Neural progenitor cell (in vitro differentiated cells): ENCODE results near the gene SSUH2. TPM values are rescaled to one million over a fixed set of nuclear protein-coding genes. Genes with fewer than 3 reads are reported as not detected.

Experiments
- DNase-seq: peaks from one replicate; pipeline ENCODE4 v3.0.0-alpha.2; 2016; ENCODE audit warnings: low spot score
- H2AFZ ChIP-seq: fragments of 200-600 bp; sonication (generic); replicated peaks from 2 replicates; pipeline ENCODE4 v1.6.1; 2016; ENCODE audit warnings: antibody characterized with exemption
- H3F3A ChIP-seq: fragments of 200-600 bp; sonication (generic); 2 replicates; pipeline ENCODE4 v1.6.1; 2016; ENCODE audit warnings: antibody characterized with exemption, low read depth
- H3K27ac ChIP-seq: fragments of 200-600 bp; sonication (generic); 2 replicates; pipeline ENCODE4 v1.5.1; 2016; ENCODE audit warnings: mild to moderate bottlenecking
- H3K27me3 ChIP-seq: fragments of 200-600 bp; sonication (generic); 2 replicates; pipeline ENCODE4 v1.6.1; 2016; ENCODE audit warnings: mild to moderate bottlenecking, moderate library complexity
- H3K36me3 ChIP-seq: fragments of 200-600 bp; sonication (generic); 2 replicates; pipeline ENCODE4 v1.5.1; 2016
- H3K4me1 ChIP-seq: fragments of 200-600 bp; sonication (generic); 2 replicates; pipeline ENCODE4 v1.6.1; 2016; ENCODE audit warnings: mixed run types
- H3K4me2 ChIP-seq: fragments of 200-600 bp; sonication (generic); 2 replicates; pipeline ENCODE4 v1.6.1; 2016
- H3K4me3 ChIP-seq: fragments of 200-600 bp; sonication (generic); 2 replicates; pipeline ENCODE4 v1.5.1; 2016
- H3K79me2 ChIP-seq: fragments of 200-600 bp; sonication (generic); 2 replicates; pipeline ENCODE4 v1.6.1; 2016; ENCODE audit warnings: low read depth
- H3K9ac ChIP-seq: fragments of 200-600 bp; sonication (generic); 2 replicates; pipeline ENCODE4 v1.6.1; 2016
- H3K9me3 ChIP-seq: fragments of 200-600 bp; sonication (generic); 2 replicates; pipeline ENCODE4 v1.5.1; 2016; ENCODE audit warnings: low read depth
- H4K20me1 ChIP-seq: fragments of 200-600 bp; sonication (generic); 2 replicates; pipeline ENCODE4 v1.6.1; 2016; ENCODE audit warnings: low read depth
- H3K27ac Mint-ChIP-seq: 3 replicates; pipeline ENCODE4 v1.8.0; 2021; ENCODE audit warnings: mixed read lengths
- H3K27me3 Mint-ChIP-seq: 2 replicates; pipeline ENCODE4 v1.8.0; 2022; ENCODE audit warnings: low read depth, mild to moderate bottlenecking, inconsistent platforms, moderate library complexity, mixed read lengths; ENCODE audit not compliant: insufficient read depth
- H3K36me3 Mint-ChIP-seq: 3 replicates; pipeline ENCODE4 v1.8.0; 2021; ENCODE audit warnings: mixed read lengths
- H3K4me1 Mint-ChIP-seq: 3 replicates; pipeline ENCODE4 v1.8.0; 2021; ENCODE audit warnings: mixed read lengths
- H3K4me3 Mint-ChIP-seq: 3 replicates; pipeline ENCODE4 v1.8.0; 2021; ENCODE audit warnings: mild to moderate bottlenecking, moderate library complexity, mixed read lengths
- H3K9me3 Mint-ChIP-seq: 3 replicates; pipeline ENCODE4 v1.8.0; 2020; ENCODE audit warnings: mixed read lengths
- EZH2 ChIP-seq: fragments of 200-600 bp; sonication (generic); IDR thresholded peaks from 2 replicates; pipeline ENCODE4 v1.6.1; 2017; ENCODE audit warnings: antibody characterized with exemption, mild to moderate bottlenecking, moderate library complexity
- EZH2phosphoT487 ChIP-seq: fragments of 200-600 bp; sonication (generic); IDR thresholded peaks from 2 replicates; pipeline ENCODE4 v1.6.1; 2017; ENCODE audit warnings: antibody characterized with exemption
- total RNA-seq: library from RNA; depleted of rRNA; stranded (reverse); fragments of >200 nt; gene quantifications from 2 replicates; pipeline ENCODE4 v1.2.3, GENCODE V29; 2015; ENCODE audit warnings: low replicate concordance
- TF ChIP-seq, protein P1 (sequence below): fragments of 200-600 bp; sonication (generic); IDR thresholded peaks from 2 replicates; pipeline ENCODE4 v1.5.1; 2017; ENCODE audit warnings: antibody characterized with exemption, mild to moderate bottlenecking

SSUH2 gene
- total RNA-seq, 1 donor from 2014 or later = 0.37 TPM

DNA sequence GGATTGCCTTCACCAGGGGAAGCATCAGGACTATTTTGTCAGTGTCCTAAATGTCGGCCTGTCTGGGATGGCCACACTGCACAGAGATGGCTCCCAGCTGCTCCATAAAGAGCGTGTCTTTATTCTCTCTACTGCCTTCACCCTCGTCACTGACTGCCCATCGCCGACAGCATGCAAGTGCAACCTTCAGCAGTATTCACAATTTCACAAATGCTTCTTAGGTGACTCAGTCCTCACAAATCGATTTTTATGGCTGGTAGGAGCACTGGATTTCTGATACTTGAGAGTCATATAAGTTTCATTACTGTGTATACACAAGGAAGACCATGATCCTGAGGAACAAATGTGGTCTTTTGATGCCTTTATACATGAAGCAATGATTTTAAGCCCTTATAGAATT is 1.1 kb upstream of the SSUH2 start:
- H3K79me2 ChIP-seq = no peaks in the 10 kb centered on the region
- H3K27me3 ChIP-seq = no peaks in the 10 kb centered on the region
- Mint-ChIP-seq H3K27ac (no peak overlapping the region), H3K27me3 (peaks cover 8% of the 10 kb centered on the region), H3K9me3 (no peaks in the 10 kb centered on the region), H3K4me1 (peaks cover 19% of the 10 kb centered on the region), H3K36me3 (no peaks in the 10 kb centered on the region), H3K4me3 (no peak overlapping the region)
- no peaks in the 10 kb centered on the region for H4K20me1 ChIP-seq
- TF ChIP-seq EZH2phosphoT487 (no peak), EZH2 (no peak)
- TF ChIP-seq, protein P1, sequence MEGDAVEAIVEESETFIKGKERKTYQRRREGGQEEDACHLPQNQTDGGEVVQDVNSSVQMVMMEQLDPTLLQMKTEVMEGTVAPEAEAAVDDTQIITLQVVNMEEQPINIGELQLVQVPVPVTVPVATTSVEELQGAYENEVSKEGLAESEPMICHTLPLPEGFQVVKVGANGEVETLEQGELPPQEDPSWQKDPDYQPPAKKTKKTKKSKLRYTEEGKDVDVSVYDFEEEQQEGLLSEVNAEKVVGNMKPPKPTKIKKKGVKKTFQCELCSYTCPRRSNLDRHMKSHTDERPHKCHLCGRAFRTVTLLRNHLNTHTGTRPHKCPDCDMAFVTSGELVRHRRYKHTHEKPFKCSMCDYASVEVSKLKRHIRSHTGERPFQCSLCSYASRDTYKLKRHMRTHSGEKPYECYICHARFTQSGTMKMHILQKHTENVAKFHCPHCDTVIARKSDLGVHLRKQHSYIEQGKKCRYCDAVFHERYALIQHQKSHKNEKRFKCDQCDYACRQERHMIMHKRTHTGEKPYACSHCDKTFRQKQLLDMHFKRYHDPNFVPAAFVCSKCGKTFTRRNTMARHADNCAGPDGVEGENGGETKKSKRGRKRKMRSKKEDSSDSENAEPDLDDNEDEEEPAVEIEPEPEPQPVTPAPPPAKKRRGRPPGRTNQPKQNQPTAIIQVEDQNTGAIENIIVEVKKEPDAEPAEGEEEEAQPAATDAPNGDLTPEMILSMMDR = no peak
- H3K27ac ChIP-seq = no peak overlapping the region
- H3K9ac ChIP-seq = no peak overlapping the region
- no peak for DNase-seq
- H3K9me3 ChIP-seq = no peaks in the 10 kb centered on the region
- H3F3A ChIP-seq = no peaks in the 10 kb centered on the region
- H3K4me2 ChIP-seq = no peak overlapping the region
- no peaks in the 10 kb centered on the region for H3K4me1 ChIP-seq
- H3K4me3 ChIP-seq = no peak overlapping the region
- H3K36me3 ChIP-seq = no peaks in the 10 kb centered on the region
- no peak overlapping the region for H2AFZ ChIP-seq

DNA sequence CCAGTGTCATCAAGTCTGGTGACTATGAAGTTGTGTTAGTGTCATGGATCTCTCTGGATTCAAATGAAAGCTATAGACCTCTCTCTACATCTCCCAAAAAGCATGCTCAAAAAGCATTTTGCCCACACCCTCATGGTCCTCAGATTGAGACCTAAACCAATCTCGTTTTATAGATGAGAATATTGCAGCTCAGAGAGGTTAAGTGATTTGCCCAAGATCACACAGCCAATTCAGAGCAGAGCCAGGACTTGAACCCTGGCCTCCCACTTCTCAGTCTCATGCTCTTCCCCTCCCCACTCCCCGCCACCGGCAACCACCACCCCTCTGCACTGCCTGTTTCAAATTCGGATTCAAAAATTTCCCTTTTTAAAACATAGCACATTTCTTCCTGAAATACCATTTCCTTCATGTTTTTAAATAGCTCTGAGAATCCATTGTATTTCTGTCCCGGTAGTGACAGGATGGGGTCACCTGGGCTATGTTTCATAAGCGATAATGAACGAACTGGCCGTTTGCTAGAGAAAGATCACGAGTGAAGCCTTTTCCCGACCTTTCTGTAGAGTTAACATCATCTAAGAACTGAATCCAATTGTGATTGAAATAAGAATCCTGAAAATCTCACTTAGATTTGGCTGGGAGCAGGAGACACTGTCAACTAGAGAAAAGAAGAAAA is 769 bp downstream of the SSUH2 start:
- Mint-ChIP-seq H3K27ac (no peak overlapping the region), H3K9me3 (no peaks in the 10 kb centered on the region), H3K36me3 (no peaks in the 10 kb centered on the region), H3K4me1 (peaks cover 19% of the 10 kb centered on the region), H3K27me3 (peaks cover 4% of the 10 kb centered on the region), H3K4me3 (no peak overlapping the region)
- Histone ChIP-seq H3K9ac (no peak overlapping the region), H3K4me3 (no peak overlapping the region), H4K20me1 (no peaks in the 10 kb centered on the region), H3K4me2 (no peak overlapping the region), H3K9me3 (no peaks in the 10 kb centered on the region), H3K4me1 (peaks cover 11% of the 10 kb centered on the region), H3K27me3 (no peaks in the 10 kb centered on the region), H3K36me3 (no peaks in the 10 kb centered on the region), H3F3A (no peaks in the 10 kb centered on the region), H2AFZ (no peak overlapping the region), H3K79me2 (no peaks in the 10 kb centered on the region), H3K27ac (no peak overlapping the region)
- no peak for DNase-seq
- TF ChIP-seq EZH2phosphoT487 = no peak
- no peak for TF ChIP-seq EZH2
- TF ChIP-seq, protein P1 = no peak

DNA sequence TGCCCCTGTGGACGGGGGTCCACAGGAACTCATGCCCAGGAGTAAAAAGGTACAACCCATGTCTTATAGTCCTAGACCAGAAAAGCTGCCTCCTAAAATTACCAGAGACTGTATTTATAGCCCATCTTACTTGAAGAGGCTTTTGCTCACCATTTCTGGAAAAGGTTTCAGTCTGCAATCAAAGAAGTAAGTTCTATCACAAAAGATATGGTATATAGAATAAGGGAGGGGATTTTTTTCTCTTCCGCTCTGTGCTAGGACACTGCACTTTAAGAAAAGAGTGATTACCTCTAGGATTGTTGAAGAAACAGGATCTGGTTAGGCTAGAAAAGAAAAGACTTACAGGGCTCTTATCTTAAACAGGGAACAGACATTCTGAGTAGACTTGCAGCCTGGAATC is 2.6 kb downstream of the SSUH2 start:
- Mint-ChIP-seq H3K4me1 (peaks cover 33% of the 10 kb centered on the region), H3K4me3 (no peak overlapping the region), H3K9me3 (no peaks in the 10 kb centered on the region), H3K36me3 (no peaks in the 10 kb centered on the region), H3K27ac (no peak overlapping the region), H3K27me3 (no peaks in the 10 kb centered on the region)
- Histone ChIP-seq H3K4me1 (peaks cover 18% of the 10 kb centered on the region), H3K79me2 (no peaks in the 10 kb centered on the region), H4K20me1 (no peaks in the 10 kb centered on the region), H3K9me3 (no peaks in the 10 kb centered on the region), H2AFZ (no peak overlapping the region), H3F3A (no peaks in the 10 kb centered on the region), H3K4me3 (no peak overlapping the region), H3K9ac (no peak overlapping the region), H3K27ac (no peak overlapping the region), H3K4me2 (no peak overlapping the region), H3K36me3 (no peaks in the 10 kb centered on the region), H3K27me3 (no peaks in the 10 kb centered on the region)
- TF ChIP-seq EZH2phosphoT487 (no peak), EZH2 (no peak)
- no peak for DNase-seq

DNA sequence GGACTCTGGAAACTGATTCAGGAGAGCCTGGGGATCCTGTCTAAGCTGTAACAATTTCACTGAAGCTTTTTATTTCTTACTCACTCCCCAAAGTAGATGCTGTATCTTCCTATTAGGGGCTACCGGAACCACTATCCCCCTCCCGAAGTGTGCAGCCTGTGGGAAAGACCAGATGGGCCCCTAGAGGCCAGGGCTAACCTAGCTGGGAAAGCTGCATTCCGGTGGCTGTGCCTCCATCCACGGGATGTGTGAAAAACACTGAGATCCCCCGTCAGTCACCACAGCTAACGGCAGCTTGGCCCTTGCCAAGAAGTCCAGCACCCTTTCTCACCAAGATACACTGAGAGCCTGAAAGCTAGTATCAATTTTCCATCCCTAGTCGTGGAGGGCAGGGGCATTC is 3.1 kb downstream of the SSUH2 start:
- H3K27me3 Mint-ChIP-seq = peaks cover 2% of the 10 kb centered on the region
- no peak for DNase-seq
- Histone ChIP-seq H3K4me1 (peaks cover 18% of the 10 kb centered on the region), H3K4me3 (no peak overlapping the region), H3K79me2 (no peaks in the 10 kb centered on the region), H3F3A (no peaks in the 10 kb centered on the region), H3K4me2 (no peak overlapping the region), H3K27ac (no peak overlapping the region), H2AFZ (no peak overlapping the region), H3K36me3 (no peaks in the 10 kb centered on the region), H3K9me3 (no peaks in the 10 kb centered on the region), H3K27me3 (no peaks in the 10 kb centered on the region), H4K20me1 (no peaks in the 10 kb centered on the region), H3K9ac (no peak overlapping the region)
- TF ChIP-seq, protein P1 = peak; percentile 8
- TF ChIP-seq EZH2 = no peak
- H3K9me3 Mint-ChIP-seq = no peaks in the 10 kb centered on the region
- H3K4me3 Mint-ChIP-seq = no peak overlapping the region
- H3K36me3 Mint-ChIP-seq = no peaks in the 10 kb centered on the region
- H3K4me1 Mint-ChIP-seq = peaks cover 33% of the 10 kb centered on the region
- no peak overlapping the region for H3K27ac Mint-ChIP-seq
